Type B pancreatic cell (in vitro differentiated cells): ENCODE measurements around the gene ANKS6. TPM values are rescaled to one million over a fixed set of nuclear protein-coding genes. Genes with fewer than 3 reads are reported as not detected.

Experiments
- DNase-seq: peaks from one replicate; pipeline ENCODE4 v3.0.0; 2021; ENCODE audit warnings: mixed read lengths; ENCODE audit not compliant: unreplicated experiment; ENCODE audit errors: extremely low spot score
- H3K27ac Mint-ChIP-seq: 2 replicates; pipeline ENCODE4 v1.8.0; 2021; ENCODE audit warnings: mild to moderate bottlenecking, mixed read lengths
- H3K27me3 Mint-ChIP-seq: 2 replicates; pipeline ENCODE4 v1.8.0; 2021; ENCODE audit warnings: mixed read lengths
- H3K36me3 Mint-ChIP-seq: 2 replicates; pipeline ENCODE4 v1.8.0; 2021; ENCODE audit warnings: mixed read lengths
- H3K4me1 Mint-ChIP-seq: one replicate; pipeline ENCODE4 v1.8.0; 2021; ENCODE audit warnings: mixed read lengths; ENCODE audit not compliant: unreplicated experiment
- H3K4me3 Mint-ChIP-seq: 2 replicates; pipeline ENCODE4 v1.8.0; 2021; ENCODE audit warnings: mild to moderate bottlenecking, mixed read lengths
- H3K9me3 Mint-ChIP-seq: 2 replicates; pipeline ENCODE4 v1.8.0; 2021; ENCODE audit warnings: mixed read lengths
- CTCF ChIP-seq: fragments of 200-600 bp; sonication (generic); conservative IDR thresholded peaks from 2 replicates; pipeline ENCODE4 v1.5.0; 2021; ENCODE audit warnings: antibody characterized with exemption, mild to moderate bottlenecking
- total RNA-seq: library from RNA; stranded (reverse); gene quantifications from 2 replicates; pipeline ENCODE4 v1.2.1, GENCODE V29; 2021; ENCODE audit warnings: low replicate concordance

The ANKS6 gene
- total RNA-seq, 1 donor from 2014 or later: 32.2 TPM

- Mint-ChIP-seq H3K27ac (no peak overlapping the region), H3K4me1 (peaks cover 12% of the 10 kb centered on the region), H3K36me3 (no peaks in the 10 kb centered on the region), H3K9me3 (no peaks in the 10 kb centered on the region), H3K27me3 (peaks cover 18% of the 10 kb centered on the region), H3K4me3 (no peak overlapping the region)
- DNase-seq: no peak
- TF ChIP-seq CTCF: no peak
Measured at GRCh38 chr9:98804083-98804482, 7.7 kb upstream of the ANKS6 start.

- Mint-ChIP-seq H3K4me1 (peaks cover 8% of the 10 kb centered on the region), H3K9me3 (no peaks in the 10 kb centered on the region), H3K27me3 (peaks cover 23% of the 10 kb centered on the region), H3K27ac (peak overlapping the region; percentile 36), H3K4me3 (no peak overlapping the region), H3K36me3 (no peaks in the 10 kb centered on the region)
- TF ChIP-seq CTCF: no peak
- peak; percentile 18 for DNase-seq
Measured at GRCh38 chr9:98801969-98802371, 5.6 kb upstream of the ANKS6 start.

- no peaks in the 10 kb centered on the region for H3K36me3 Mint-ChIP-seq
- H3K27me3 Mint-ChIP-seq: peaks cover 23% of the 10 kb centered on the region
Measured at GRCh38 chr9:98801561-98801960, 5.2 kb upstream of the ANKS6 start.

DNA sequence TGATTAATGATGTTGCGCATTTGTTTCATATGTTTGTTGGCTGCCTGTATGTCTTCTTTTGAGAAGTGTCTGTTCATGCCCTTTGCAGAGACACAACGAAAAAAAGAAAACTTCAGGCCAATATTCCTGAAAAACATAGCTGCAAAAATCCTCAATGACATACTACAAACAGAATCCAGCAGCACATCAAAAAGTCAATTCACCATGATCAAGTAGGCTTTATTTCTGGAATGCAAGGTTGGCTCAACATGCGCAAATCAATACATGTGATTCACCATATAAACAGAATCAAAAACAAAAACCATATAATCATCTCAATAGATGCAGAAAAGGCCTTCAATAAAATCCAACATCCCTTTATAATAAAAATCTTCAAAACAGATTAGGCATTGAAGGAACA is 1.9 kb upstream of the ANKS6 start:
- H3K9me3 Mint-ChIP-seq: no peaks in the 10 kb centered on the region
- H3K4me3 Mint-ChIP-seq: peak overlapping the region; percentile 41

More at GRCh38 chr9:98801561-98801960, 5.2 kb upstream of the ANKS6 start:
- DNase-seq: peak; percentile 6
- no peak for TF ChIP-seq CTCF
- H3K9me3 Mint-ChIP-seq: no peaks in the 10 kb centered on the region
- no peak overlapping the region for H3K4me3 Mint-ChIP-seq
- peaks cover 4% of the 10 kb centered on the region for H3K4me1 Mint-ChIP-seq
- H3K27ac Mint-ChIP-seq: no peak overlapping the region

GRCh38 chr9:98797491-98797890 is 1.1 kb upstream of the ANKS6 start:
- Mint-ChIP-seq H3K36me3 (peaks cover 9% of the 10 kb centered on the region), H3K4me3 (peak overlapping the region; percentile 86)

More for the DNA sequence above, 1.9 kb upstream of the ANKS6 start:
- Mint-ChIP-seq H3K27me3 (peaks cover 5% of the 10 kb centered on the region), H3K36me3 (peaks cover 9% of the 10 kb centered on the region), H3K27ac (no peak overlapping the region), H3K4me1 (peaks cover 18% of the 10 kb centered on the region)
- TF ChIP-seq CTCF: no peak
- no peak for DNase-seq

More at GRCh38 chr9:98797491-98797890, 1.1 kb upstream of the ANKS6 start:
- H3K27me3 Mint-ChIP-seq: peaks cover 5% of the 10 kb centered on the region
- DNase-seq: peak; percentile 6
- TF ChIP-seq CTCF: no peak
- H3K4me1 Mint-ChIP-seq: peaks cover 19% of the 10 kb centered on the region
- H3K9me3 Mint-ChIP-seq: no peaks in the 10 kb centered on the region
- no peak overlapping the region for H3K27ac Mint-ChIP-seq
